OCI-LY1 (cell line): ENCODE results near the gene ZFYVE28.

Experiments used
- H2AFZ ChIP-seq: fragments of 200-600 bp; sonication (generic), shearing (Covaris generic); 2 replicates; pipeline ENCODE4 v1.6.0; 2014; ENCODE audit warnings: antibody characterized with exemption, mild to moderate bottlenecking, low read length
- H3F3A ChIP-seq: fragments of 200-600 bp; sonication (generic), shearing (Covaris generic); 2 replicates; pipeline ENCODE4 v1.6.0; 2014; ENCODE audit warnings: mild to moderate bottlenecking, antibody characterized with exemption, low read length, moderate library complexity; ENCODE audit not compliant: insufficient read depth
- H3K27ac ChIP-seq: fragments of 200-600 bp; sonication (generic); 2 replicates; pipeline ENCODE4 v1.5.1; 2014; ENCODE audit warnings: low read length, mixed run types, mild to moderate bottlenecking, low read depth; ENCODE audit not compliant: poor library complexity, severe bottlenecking
- H3K27me3 ChIP-seq: fragments of 200-600 bp; sonication (generic); 2 replicates; pipeline ENCODE4 v1.6.0; 2014; ENCODE audit warnings: antibody characterized with exemption, mild to moderate bottlenecking, low read length, moderate library complexity; ENCODE audit not compliant: insufficient read depth
- H3K36me3 ChIP-seq: fragments of 200-600 bp; sonication (generic); 2 replicates; pipeline ENCODE4 v1.6.1; 2014; ENCODE audit warnings: mild to moderate bottlenecking, antibody characterized with exemption, low read length, moderate library complexity, mixed read lengths; ENCODE audit not compliant: insufficient read depth
- H3K4me1 ChIP-seq: fragments of 200-600 bp; sonication (generic); 2 replicates; pipeline ENCODE4 v1.5.1; 2014; ENCODE audit warnings: mild to moderate bottlenecking, low read length, moderate library complexity; ENCODE audit not compliant: insufficient read depth, severe bottlenecking
- H3K4me2 ChIP-seq: fragments of 200-600 bp; sonication (generic), shearing (Covaris generic); 2 replicates; pipeline ENCODE4 v1.6.1; 2014; ENCODE audit warnings: low read length
- H3K4me3 ChIP-seq: fragments of 200-600 bp; sonication (generic); 2 replicates; pipeline ENCODE4 v1.5.1; 2014; ENCODE audit warnings: low read length, low read depth, mild to moderate bottlenecking, mixed read lengths; ENCODE audit not compliant: poor library complexity, severe bottlenecking
- H3K79me2 ChIP-seq: fragments of 200-600 bp; shearing (Covaris generic); 2 replicates; pipeline ENCODE4 v1.6.1; 2016; ENCODE audit warnings: mixed run types, low read length, mixed read lengths; ENCODE audit not compliant: insufficient read depth
- H3K9ac ChIP-seq: fragments of 200-600 bp; sonication (generic), shearing (Covaris generic); 2 replicates; pipeline ENCODE4 v1.6.1; 2014; ENCODE audit warnings: mild to moderate bottlenecking, low read length, mixed read lengths
- H3K9me2 ChIP-seq: fragments of 200-600 bp; sonication (generic), shearing (Covaris generic); 2 replicates; pipeline ENCODE4 v1.6.1; 2014; ENCODE audit warnings: low read depth, mild to moderate bottlenecking, low read length, mixed read lengths
- H3K9me3 ChIP-seq: fragments of 200-600 bp; shearing (Covaris generic); 2 replicates; pipeline ENCODE4 v1.6.1; 2014; ENCODE audit warnings: low read length, mixed read lengths
- H4K20me1 ChIP-seq: fragments of 200-600 bp; sonication (generic), shearing (Covaris generic); 2 replicates; pipeline ENCODE4 v1.6.0; 2016; ENCODE audit warnings: mild to moderate bottlenecking, low read length; ENCODE audit not compliant: insufficient read depth
- EZH2 ChIP-seq: fragments of 200-600 bp; sonication (generic), shearing (Covaris generic); IDR thresholded peaks from 2 replicates; pipeline ENCODE4 v1.8.0; 2017; ENCODE audit warnings: borderline replicate concordance, mixed run types, mild to moderate bottlenecking, antibody characterized with exemption, low read length, moderate library complexity, mixed read lengths
- TF ChIP-seq, protein P1 (sequence below): fragments of 200-600 bp; sonication (generic), shearing (Covaris generic); IDR thresholded peaks from 2 replicates; pipeline ENCODE4 v1.5.1; 2017; ENCODE audit warnings: mild to moderate bottlenecking, antibody characterized with exemption, low read length, moderate library complexity, mixed read lengths

The ZFYVE28 gene

DNA sequence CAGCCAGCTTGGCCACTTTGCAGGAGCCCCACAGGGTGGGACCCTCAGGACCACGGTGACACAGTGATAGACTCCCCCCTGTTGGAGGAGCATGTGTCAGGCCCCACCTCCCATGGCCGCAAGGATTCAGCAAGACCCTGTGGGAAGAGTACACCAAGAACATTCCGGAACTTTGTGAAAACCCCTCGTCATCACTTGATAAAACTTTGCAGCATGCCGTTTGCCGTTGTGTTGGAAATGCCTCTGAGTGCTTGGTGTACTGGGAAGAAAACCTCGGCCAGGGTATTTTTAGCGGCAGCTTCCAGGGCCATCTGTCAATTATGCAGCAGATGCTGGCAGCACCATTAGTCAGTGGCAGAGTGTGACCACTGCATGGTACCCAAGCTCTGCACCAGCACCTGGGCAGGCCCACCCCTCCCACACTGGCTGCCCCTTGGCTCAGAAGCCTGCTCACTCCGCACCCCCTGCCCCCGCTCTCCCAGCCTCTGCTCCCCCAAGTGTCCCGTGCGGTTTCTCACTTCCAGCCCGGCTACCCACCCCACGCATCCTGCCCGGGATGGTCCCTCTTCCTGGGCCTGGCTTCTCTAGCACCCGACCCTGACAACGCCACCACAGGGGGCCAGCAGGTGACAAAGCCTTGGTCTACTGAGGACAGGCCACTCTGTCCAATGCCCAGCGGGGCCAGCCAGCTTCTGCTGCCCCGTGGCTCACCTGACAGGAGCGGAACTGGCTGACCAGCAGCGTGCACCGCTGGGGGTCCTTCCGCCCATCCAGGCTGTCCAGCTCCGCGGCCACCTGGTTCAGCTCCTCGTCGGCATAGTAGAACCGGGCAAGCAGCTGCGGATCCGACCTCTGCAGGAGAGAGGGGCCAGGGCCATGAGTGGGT is 65.0 kb downstream of the ZFYVE28 start:
- no peak overlapping the region for H3K9ac ChIP-seq
- no peaks in the 10 kb centered on the region for H3F3A ChIP-seq
- H4K20me1 ChIP-seq, result no peaks in the 10 kb centered on the region
- TF ChIP-seq, protein P1, sequence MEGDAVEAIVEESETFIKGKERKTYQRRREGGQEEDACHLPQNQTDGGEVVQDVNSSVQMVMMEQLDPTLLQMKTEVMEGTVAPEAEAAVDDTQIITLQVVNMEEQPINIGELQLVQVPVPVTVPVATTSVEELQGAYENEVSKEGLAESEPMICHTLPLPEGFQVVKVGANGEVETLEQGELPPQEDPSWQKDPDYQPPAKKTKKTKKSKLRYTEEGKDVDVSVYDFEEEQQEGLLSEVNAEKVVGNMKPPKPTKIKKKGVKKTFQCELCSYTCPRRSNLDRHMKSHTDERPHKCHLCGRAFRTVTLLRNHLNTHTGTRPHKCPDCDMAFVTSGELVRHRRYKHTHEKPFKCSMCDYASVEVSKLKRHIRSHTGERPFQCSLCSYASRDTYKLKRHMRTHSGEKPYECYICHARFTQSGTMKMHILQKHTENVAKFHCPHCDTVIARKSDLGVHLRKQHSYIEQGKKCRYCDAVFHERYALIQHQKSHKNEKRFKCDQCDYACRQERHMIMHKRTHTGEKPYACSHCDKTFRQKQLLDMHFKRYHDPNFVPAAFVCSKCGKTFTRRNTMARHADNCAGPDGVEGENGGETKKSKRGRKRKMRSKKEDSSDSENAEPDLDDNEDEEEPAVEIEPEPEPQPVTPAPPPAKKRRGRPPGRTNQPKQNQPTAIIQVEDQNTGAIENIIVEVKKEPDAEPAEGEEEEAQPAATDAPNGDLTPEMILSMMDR, result no peak
- no peak for TF ChIP-seq EZH2
- H3K9me3 ChIP-seq, result no peaks in the 10 kb centered on the region
- no peaks in the 10 kb centered on the region for H3K79me2 ChIP-seq
- H3K4me3 ChIP-seq, result no peak overlapping the region
- no peaks in the 10 kb centered on the region for H3K36me3 ChIP-seq
- no peaks in the 10 kb centered on the region for H3K4me1 ChIP-seq
- no peaks in the 10 kb centered on the region for H3K9me2 ChIP-seq
- no peak overlapping the region for H3K4me2 ChIP-seq
- H2AFZ ChIP-seq, result no peak overlapping the region
- H3K27me3 ChIP-seq, result no peaks in the 10 kb centered on the region
- no peak overlapping the region for H3K27ac ChIP-seq

DNA sequence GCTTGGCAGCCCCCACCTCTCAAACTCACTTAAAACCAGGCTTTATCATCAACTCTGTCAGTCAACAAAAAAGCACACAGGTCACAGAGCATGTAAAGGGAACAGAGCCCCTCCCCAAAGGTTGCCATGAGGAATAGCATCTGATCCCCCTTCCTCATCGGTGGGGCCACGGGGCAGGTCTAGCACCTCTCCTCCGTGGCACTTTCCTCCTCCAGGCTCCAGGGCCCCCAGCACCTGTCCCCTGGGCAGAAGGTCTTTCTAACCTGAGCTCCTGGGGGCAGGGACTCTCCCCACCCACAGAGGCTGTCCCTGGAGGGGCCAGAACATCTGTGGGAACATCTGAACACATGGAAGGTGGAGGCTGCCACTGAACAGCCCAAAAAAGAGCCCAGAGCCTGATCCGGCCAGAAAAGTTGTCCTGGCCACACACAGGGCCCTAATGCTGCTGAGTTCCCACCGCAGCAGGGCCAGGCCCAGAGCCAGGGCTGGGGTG is 65.7 kb downstream of the ZFYVE28 start:
- TF ChIP-seq EZH2, result no peak
- TF ChIP-seq, protein P1, result no peak
- H3K4me3 ChIP-seq, result no peak overlapping the region
- no peaks in the 10 kb centered on the region for H3K9me3 ChIP-seq
- H3K27me3 ChIP-seq, result no peaks in the 10 kb centered on the region
- no peak overlapping the region for H3K4me2 ChIP-seq
- no peak overlapping the region for H3K9ac ChIP-seq
- no peak overlapping the region for H2AFZ ChIP-seq
- no peaks in the 10 kb centered on the region for H4K20me1 ChIP-seq
- H3K36me3 ChIP-seq, result no peaks in the 10 kb centered on the region
- no peaks in the 10 kb centered on the region for H3K9me2 ChIP-seq
- no peaks in the 10 kb centered on the region for H3K4me1 ChIP-seq
- no peaks in the 10 kb centered on the region for H3K79me2 ChIP-seq
- no peaks in the 10 kb centered on the region for H3F3A ChIP-seq
- no peak overlapping the region for H3K27ac ChIP-seq

DNA sequence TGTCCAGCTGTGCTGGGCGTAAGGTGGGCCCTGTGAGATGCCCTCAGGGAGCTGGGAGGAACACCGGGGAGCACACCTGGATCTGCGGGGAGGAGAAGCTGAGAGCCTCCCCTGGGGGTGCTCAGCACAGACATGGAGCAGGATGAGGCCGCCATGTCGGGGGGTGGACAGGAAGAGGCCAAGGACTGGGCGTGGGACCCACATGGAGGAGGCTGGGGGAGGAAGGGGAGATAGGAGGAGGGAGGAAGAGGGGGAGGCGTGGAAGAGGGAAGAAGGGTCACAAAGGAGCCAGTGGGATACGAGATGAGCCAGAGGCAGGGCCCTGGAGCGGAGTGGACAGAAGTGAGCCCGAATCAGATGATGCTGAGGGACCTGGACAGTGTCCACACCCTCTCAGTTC is 66.3 kb downstream of the ZFYVE28 start:
- Histone ChIP-seq H3F3A (no peaks in the 10 kb centered on the region), H2AFZ (no peak overlapping the region), H4K20me1 (no peaks in the 10 kb centered on the region), H3K27me3 (no peaks in the 10 kb centered on the region), H3K36me3 (no peaks in the 10 kb centered on the region), H3K4me3 (no peak overlapping the region), H3K4me1 (no peaks in the 10 kb centered on the region), H3K9me3 (no peaks in the 10 kb centered on the region), H3K9ac (no peak overlapping the region), H3K9me2 (no peaks in the 10 kb centered on the region), H3K27ac (no peak overlapping the region), H3K79me2 (no peaks in the 10 kb centered on the region), H3K4me2 (no peak overlapping the region)
- no peak for TF ChIP-seq EZH2
- TF ChIP-seq, protein P1, result no peak
